HUDEP-2 (cell line): ENCODE measurements around the gene CETP.
"Not testable (repeated sequence)": the region's sequence is repeated elsewhere in the genome, so short reads cannot be mapped to it uniquely, and the experiment has no call there.

Source experiments
- DNase-seq, 76 experiments: peaks; one replicate each; lab custom pipeline; 2025; ENCODE audit not compliant: unreplicated experiment in 76 of 76; lab: John Stamatoyannopoulos, UW

CETP gene

DNA sequence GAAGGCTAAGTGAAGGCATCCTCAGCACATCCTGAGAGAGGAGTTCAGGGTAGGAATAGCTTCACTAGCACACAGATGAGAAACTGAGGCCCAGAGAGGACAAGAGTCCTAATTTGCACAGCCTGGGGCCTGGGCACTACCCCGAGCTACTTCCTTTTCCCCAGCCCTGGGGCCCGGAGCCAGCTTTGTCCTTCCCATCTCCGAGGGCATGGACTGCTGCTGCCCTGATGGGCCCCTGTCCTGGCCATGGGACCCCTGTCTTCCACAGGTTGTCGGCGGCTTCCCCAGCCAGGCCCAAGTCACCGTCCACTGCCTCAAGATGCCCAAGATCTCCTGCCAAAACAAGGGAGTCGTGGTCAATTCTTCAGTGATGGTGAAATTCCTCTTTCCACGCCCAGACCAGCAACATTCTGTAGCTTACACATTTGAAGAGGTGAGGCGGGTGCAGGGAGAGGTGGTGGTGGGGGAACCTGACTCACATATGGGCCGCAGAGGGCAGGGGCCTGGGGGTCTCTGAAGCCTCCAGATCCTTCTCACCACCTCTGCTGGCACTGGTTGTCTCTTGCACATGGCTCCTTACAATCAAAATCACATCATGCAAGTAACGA, 16.2 kb downstream of the CETP start:
- DNase-seq: no peak

DNA sequence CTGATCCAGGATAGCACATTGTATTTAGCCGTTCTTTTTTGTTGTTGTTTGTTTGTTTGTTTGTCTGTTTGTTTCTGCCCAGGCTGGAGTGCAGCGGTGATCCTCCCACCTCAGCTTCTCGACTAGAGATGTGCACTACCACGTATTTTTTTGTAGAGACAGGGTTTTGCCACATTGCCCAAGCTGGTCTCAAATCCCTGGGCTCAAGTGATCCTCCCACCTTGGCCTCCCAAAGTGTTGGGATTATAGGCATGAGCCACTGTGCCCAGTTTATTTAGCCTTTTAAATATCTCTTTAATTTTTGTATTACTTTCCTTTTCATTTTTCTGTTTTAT, 18.4 kb downstream of the CETP start:
- no peak for DNase-seq

DNA sequence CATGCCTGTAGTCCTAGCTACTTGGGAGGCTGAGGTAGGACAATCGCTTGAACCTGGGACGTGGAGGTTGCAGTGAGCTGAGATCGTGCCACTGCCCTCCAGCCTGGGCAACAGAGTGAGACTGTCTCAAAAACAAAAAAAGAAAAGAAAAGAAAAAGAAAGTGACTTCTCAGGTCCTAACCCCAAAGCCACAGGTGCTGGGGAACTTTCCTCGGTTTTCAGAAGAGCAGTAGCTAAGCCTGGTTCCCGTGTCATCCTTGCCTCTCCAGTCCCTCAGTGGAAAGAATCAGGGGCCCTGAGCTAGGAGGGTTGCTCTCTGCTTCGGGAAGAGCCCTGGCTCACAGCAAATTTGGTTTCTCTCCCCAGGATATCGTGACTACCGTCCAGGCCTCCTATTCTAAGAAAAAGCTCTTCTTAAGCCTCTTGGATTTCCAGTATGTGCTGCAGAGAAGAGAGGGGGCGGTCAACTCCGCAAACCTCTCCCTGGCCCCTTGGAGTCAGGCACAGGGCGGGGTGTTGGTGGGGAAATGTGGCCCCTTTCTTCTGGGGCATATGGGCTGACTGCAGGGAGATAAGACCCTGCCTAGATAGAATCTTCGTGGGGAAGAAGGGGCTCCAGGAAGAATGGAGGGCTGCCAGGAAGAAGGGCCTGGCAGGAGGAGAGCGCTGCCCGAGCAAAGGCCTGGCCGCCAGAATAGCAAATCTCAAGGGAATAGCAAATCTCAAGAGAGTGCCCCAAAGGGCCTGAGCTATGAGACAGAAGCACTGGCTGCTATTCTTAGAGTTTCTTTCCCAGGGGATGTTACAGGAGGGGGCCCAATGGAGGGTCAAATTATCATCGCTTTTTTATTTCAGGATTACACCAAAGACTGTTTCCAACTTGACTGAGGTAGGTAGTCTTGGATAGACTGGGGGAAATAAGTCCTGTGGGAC, 19.3 kb downstream of the CETP start:
- no peak for DNase-seq

GRCh38 chr16:56981729-56982271, 20.1 kb downstream of the CETP start:
- DNase-seq: no peak

GRCh38 chr16:56982695-56983094, 20.9 kb downstream of the CETP start:
- no peak for DNase-seq

DNA sequence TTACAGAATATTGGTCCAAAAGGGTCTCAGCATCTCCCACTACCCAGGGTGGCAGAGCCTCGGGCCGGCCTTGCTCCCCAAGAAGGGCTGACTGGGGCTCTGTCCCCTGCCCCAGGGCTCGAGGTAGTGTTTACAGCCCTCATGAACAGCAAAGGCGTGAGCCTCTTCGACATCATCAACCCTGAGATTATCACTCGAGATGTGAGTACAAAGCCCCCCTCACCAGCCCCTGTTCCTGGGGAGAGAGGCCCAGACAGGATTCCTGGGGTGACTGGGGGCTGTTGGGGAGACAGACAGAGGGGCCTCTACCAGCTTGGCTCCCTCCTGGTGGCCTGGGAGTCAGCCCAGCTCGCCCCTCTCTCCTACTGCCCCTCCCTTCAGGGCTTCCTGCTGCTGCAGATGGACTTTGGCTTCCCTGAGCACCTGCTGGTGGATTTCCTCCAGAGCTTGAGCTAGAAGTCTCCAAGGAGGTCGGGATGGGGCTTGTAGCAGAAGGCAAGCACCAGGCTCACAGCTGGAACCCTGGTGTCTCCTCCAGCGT, 21.5 kb downstream of the CETP start:
- no peak for DNase-seq

- DNase-seq: no peak
Measured at GRCh38 chr16:56984639-56985038, 22.9 kb downstream of the CETP start.

GRCh38 chr16:56985288-56985961, 23.7 kb downstream of the CETP start:
- no peak for DNase-seq

DNA sequence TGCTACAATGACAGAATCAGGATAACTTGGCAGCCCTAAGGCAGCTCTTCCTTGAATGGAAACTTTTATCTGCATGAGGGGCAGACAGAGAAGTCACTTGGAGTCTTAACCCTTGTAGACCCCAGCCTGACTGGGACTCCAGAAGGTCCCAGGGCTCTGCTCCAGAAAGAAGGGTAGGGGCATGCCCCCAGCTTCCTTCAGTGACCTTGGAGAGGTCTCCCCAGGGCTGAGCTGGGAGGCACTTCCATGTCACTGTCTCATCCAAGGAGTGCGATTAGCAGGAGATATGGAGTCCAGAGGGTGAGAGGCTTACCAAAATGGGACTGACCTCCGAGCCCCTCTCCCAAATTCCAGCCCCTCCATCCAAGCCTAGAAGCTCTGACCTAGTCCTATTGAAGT, 24.2 kb downstream of the CETP start:
- no peak for DNase-seq

GRCh38 chr16:56986361-56986760, 24.6 kb downstream of the CETP start:
- no peak for DNase-seq

- DNase-seq: not testable (repeated sequence)
Measured at GRCh38 chr16:56986908-56987307, 25.2 kb downstream of the CETP start.

GRCh38 chr16:56987692-56988091, 25.9 kb downstream of the CETP start:
- no peak for DNase-seq

GRCh38 chr16:56988161-56988947, 26.6 kb downstream of the CETP start:
- DNase-seq: peak in 2 of 76 experiments; percentile 3 to 5

- peak in 68 of 76 experiments; percentile 10 to 80 (median 61) for DNase-seq
Measured at GRCh38 chr16:56988948-56989945, 27.5 kb downstream of the CETP start, which contains the start of gene NLRC5. NLRC5 (plus strand) TSS chr16:56989557; CDS start chr16:57020713, 31,156 bp downstream.

GRCh38 chr16:56989988-56990387, 28.2 kb downstream of the CETP start:
- no peak for DNase-seq

GRCh38 chr16:56990407-56991286, 28.9 kb downstream of the CETP start:
- DNase-seq: no peak

DNA sequence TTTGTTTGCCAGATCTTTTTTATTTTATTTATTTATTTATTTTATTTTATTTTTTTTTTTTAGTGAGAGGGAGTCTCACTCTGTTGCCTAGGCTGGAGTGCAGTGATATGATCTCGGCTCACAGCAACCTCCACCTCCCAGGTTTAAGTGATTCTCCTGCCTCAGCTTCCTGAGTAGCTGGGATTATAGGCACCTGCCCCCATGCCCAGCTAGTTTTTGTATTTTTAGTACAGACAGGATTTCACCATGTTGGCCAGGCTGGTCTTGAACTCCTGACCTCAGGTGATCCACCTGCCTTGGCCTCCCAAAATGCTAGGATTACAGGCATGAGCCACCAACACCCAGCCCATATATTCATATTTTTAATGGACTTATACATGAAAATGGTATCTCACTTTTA, 30.7 kb downstream of the CETP start:
- DNase-seq: not testable (repeated sequence)

- no peak for DNase-seq
Measured at GRCh38 chr16:56993204-56993603, 31.5 kb downstream of the CETP start.
